Thyroid gland (tissue), 4 donors: ENCODE measurements around the gene ZFYVE27.

Source experiments
- POLR2A ChIP-seq, 2 donors: fragments of 450-650 bp; IDR thresholded peaks; one replicate each; pipeline ENCODE4 v1.6.1; 2017; ENCODE audit warnings: antibody characterized with exemption in 2 of 2, mild to moderate bottlenecking in 2 of 2, moderate library complexity in 1 of 2
- TF ChIP-seq, protein P1 (sequence below), 6 experiments: fragments of 200-600 bp in 3 of 6; fragments of 450-650 bp in 3 of 6; sonication (generic) in 3 of 6; IDR thresholded peaks; one replicate each; pipeline ENCODE4 v1.5.1; 2016 to 2019; ENCODE audit warnings: antibody characterized with exemption in 6 of 6, mild to moderate bottlenecking in 2 of 6, inconsistent platforms in 1 of 6, moderate library complexity in 1 of 6

DNA sequence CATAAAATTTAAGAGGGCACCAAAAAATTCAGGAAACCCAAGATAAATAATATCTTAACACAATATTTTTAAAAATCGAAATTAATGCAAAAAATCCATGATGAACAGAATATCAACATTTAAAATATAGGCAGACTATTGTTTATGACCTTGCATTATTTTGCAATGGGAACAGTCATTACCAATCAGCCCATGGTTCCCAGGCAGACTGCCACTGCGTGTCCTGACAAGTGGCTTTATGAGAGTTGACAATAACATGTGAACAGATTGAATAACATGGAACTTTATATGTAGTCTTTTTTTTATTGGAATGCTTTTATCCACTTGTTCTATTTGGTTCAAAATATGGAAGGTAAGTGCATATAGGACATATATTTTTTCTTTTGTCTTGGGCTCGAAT lies 46.8 kb upstream of the ZFYVE27 start:
- TF ChIP-seq, protein P1, sequence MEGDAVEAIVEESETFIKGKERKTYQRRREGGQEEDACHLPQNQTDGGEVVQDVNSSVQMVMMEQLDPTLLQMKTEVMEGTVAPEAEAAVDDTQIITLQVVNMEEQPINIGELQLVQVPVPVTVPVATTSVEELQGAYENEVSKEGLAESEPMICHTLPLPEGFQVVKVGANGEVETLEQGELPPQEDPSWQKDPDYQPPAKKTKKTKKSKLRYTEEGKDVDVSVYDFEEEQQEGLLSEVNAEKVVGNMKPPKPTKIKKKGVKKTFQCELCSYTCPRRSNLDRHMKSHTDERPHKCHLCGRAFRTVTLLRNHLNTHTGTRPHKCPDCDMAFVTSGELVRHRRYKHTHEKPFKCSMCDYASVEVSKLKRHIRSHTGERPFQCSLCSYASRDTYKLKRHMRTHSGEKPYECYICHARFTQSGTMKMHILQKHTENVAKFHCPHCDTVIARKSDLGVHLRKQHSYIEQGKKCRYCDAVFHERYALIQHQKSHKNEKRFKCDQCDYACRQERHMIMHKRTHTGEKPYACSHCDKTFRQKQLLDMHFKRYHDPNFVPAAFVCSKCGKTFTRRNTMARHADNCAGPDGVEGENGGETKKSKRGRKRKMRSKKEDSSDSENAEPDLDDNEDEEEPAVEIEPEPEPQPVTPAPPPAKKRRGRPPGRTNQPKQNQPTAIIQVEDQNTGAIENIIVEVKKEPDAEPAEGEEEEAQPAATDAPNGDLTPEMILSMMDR (IDR thresholded peaks at IDR 0.05), result no peak
- TF ChIP-seq POLR2A (IDR thresholded peaks at IDR 0.05), result no peak
